ENCODE results near the gene MYOG. TPM values are rescaled to one million over a fixed set of nuclear protein-coding genes. Genes with fewer than 3 reads are reported as not detected.

The MYOG gene
- total and polyA plus RNA-seq, 5 donors from 2014 or later = not detected

DNA sequence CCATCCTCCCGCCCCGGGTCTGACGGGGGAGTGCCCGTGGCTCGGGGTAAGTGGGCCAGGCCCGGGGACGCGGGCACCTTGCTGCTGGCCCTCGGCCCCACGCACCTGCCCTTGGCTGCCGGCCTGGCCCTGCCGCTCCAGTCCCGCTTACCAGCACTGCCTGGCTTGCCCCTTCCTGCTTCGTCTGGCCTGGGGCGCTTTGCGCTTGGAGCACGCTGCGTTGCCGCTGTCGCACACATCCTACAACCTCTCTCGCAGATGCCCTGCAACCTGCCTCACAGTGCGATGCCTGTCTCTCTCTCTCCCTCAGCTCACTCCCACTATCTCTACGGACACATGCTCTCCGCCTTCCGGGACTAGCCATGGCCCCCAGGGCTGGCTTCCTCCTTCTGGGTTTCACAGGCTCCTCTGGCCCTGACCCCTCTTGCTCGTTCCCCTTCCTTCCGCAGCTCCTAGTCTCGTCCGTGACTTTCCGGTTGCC is 9.7 kb downstream of the MYOG start:
- no peak overlapping the region for H3K4me3 ChIP-seq (ENCODE audit: low read depth, low read length)
- ATAC-seq (ENCODE audit: low read depth in 2 of 2) (no peak), DNase-seq (no peak)
- Mint-ChIP-seq H3K27ac (no peak overlapping the region), H3K4me1 (peaks cover 0 to 6% (median 2%) of the 10 kb centered on the region in 4 donors), H3K27me3 (peaks cover 50% of the 10 kb centered on the region), H3K4me3 (peak overlapping the region in 3 of 4 donors; percentile 44 to 78 (median 74)), H3K9me3 (peaks cover 0 to 1% (median 0%) of the 10 kb centered on the region in 7 donors), H3K36me3 (peaks cover 3% of the 10 kb centered on the region)
- no peak overlapping the region for H3K27ac ChIP-seq (ENCODE audit: insufficient read depth, low read length, poor library complexity, severe bottlenecking)
- H3K27me3 ChIP-seq (ENCODE audit: control insufficient read depth, insufficient read depth, low read length) = peaks cover 10% of the 10 kb centered on the region
- H3K4me1 ChIP-seq (ENCODE audit: control insufficient read depth, insufficient read depth, low read length, poor library complexity, severe bottlenecking) = peaks cover 4% of the 10 kb centered on the region
- H3K36me3 ChIP-seq (ENCODE audit: control insufficient read depth, insufficient read depth, low read length) = no peaks in the 10 kb centered on the region
- no peaks in the 10 kb centered on the region for H3K9me3 ChIP-seq (ENCODE audit: control insufficient read depth in 2 of 2, low read length in 2 of 2)

DNA sequence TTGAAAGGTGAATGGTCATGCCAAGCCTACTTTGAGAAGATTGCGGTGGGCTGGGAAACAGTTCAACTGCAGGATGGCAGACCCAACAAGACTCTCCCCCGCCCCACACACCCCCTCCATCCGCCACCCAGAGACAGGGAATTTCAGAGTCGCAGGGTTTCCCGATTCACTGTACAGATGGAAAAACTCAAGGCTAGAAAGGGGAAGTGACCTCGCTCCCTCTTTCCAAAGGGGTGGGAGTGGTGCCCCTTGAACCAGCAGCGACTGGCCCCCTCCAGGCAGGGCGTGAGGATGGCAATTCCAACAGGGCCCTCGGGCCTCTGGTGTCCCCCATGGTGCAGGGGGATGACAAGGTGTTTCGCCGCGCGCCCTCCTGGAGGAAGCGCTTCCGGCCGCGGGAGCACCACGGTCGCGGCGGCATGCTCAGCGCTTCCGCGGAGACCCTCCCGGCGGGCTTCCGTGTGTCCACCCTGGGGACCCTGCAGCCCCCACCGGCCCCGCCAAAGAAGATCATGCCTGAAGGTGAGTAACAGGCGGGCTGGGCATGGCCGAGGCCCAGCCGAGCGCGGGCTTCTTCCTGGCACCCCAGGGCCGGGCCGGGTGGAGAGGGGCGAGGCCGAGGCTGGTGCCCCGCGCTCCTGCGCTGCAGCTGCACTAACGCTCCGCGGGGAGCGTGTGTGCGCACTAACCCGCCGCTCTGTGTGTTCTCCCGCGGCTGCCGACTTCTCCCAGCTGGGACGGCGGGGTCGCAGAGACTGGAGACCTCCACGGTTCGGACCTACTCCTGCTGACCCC is 10.4 kb downstream of the MYOG start:
- DNase-seq (peak in 1 of 3 donors; percentile 31), ATAC-seq (ENCODE audit: low read depth in 2 of 2) (peak; percentile 41 to 45)
- H3K9me3 ChIP-seq (ENCODE audit: control insufficient read depth in 2 of 2, low read length in 2 of 2) = no peaks in the 10 kb centered on the region
- H3K4me3 Mint-ChIP-seq = peak overlapping the region in 2 of 4 donors; percentile 26 to 29
- no peak overlapping the region for H3K27ac ChIP-seq (ENCODE audit: insufficient read depth, low read length, poor library complexity, severe bottlenecking)
- H3K9me3 Mint-ChIP-seq = peaks cover 0 to 1% (median 0%) of the 10 kb centered on the region in 7 donors
- no peak overlapping the region for H3K27ac Mint-ChIP-seq
- no peaks in the 10 kb centered on the region for H3K36me3 ChIP-seq (ENCODE audit: control insufficient read depth, insufficient read depth, low read length)
- peaks cover 3% of the 10 kb centered on the region for H3K36me3 Mint-ChIP-seq
- H3K27me3 Mint-ChIP-seq = peaks cover 45% of the 10 kb centered on the region
- H3K27me3 ChIP-seq (ENCODE audit: control insufficient read depth, insufficient read depth, low read length) = peaks cover 10% of the 10 kb centered on the region
- peaks cover 0 to 6% (median 2%) of the 10 kb centered on the region in 4 donors for H3K4me1 Mint-ChIP-seq
- H3K4me1 ChIP-seq (ENCODE audit: control insufficient read depth, insufficient read depth, low read length, poor library complexity, severe bottlenecking) = peaks cover 4% of the 10 kb centered on the region
- H3K4me3 ChIP-seq (ENCODE audit: low read depth, low read length) = no peak overlapping the region

DNA sequence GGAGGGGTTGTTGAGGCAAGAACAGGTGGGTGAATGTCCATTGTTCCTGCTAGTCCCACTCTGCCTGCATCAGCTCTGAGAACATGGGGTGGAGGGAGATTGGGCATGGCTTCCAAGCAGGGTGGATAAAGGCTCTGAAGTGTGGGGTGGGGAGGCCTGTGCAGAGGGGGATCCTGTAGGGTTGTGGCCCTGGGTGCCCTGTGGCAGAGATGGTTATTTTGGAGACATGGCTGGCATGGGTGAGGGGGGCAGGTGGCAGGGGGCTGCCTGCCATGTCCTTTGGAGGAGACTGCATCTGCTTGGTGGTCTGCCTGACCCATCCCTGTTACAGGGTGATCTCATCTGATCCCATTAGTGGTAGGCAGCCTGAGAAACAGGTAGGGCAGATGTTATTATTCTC is 11.2 kb downstream of the MYOG start:
- DNase-seq = no peak
- H3K27ac Mint-ChIP-seq = no peak overlapping the region
- H3K36me3 Mint-ChIP-seq = peaks cover 3% of the 10 kb centered on the region
- Histone ChIP-seq H3K27ac (ENCODE audit: insufficient read depth, low read length, poor library complexity, severe bottlenecking) (no peak overlapping the region), H3K4me1 (ENCODE audit: control insufficient read depth, insufficient read depth, low read length, poor library complexity, severe bottlenecking) (peaks cover 4% of the 10 kb centered on the region), H3K36me3 (ENCODE audit: control insufficient read depth, insufficient read depth, low read length) (no peaks in the 10 kb centered on the region), H3K4me3 (ENCODE audit: low read depth, low read length) (no peak overlapping the region), H3K9me3 (ENCODE audit: control insufficient read depth in 2 of 2, low read length in 2 of 2) (no peaks in the 10 kb centered on the region), H3K27me3 (ENCODE audit: control insufficient read depth, insufficient read depth, low read length) (peaks cover 10% of the 10 kb centered on the region)
- peaks cover 0 to 1% (median 0%) of the 10 kb centered on the region in 7 donors for H3K9me3 Mint-ChIP-seq
- peaks cover 0 to 6% (median 2%) of the 10 kb centered on the region in 4 donors for H3K4me1 Mint-ChIP-seq
- H3K4me3 Mint-ChIP-seq = peak overlapping the region in 1 of 4 donors; percentile 38
- no peak for ATAC-seq (ENCODE audit: low read depth in 2 of 2)
- H3K27me3 Mint-ChIP-seq = peaks cover 45% of the 10 kb centered on the region

DNA sequence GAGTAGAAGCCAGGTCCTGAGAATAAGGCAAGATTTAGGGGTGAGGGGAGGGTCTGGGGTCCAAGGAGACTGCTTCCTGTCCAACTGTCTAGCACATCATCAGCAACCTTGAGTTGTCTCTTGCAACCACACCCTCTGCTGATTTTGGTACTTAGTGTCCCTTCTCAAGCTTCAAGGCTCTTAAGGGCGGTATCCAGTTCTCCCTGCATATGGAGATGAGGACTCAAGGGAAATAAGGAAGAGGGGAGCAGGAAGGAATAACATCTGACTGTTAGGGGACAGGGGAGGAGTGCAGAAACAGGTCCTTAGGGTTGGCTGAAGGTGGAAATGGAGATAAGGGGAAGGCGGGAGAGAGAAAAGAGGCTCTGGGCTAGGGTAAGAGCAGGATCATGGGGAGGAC is 12.3 kb downstream of the MYOG start:
- peaks cover 0 to 6% (median 2%) of the 10 kb centered on the region in 4 donors for H3K4me1 Mint-ChIP-seq
- H3K27ac ChIP-seq (ENCODE audit: insufficient read depth, low read length, poor library complexity, severe bottlenecking) = no peak overlapping the region
- H3K4me3 ChIP-seq (ENCODE audit: low read depth, low read length) = no peak overlapping the region
- H3K9me3 Mint-ChIP-seq = peaks cover 0 to 1% (median 0%) of the 10 kb centered on the region in 7 donors
- ATAC-seq (ENCODE audit: low read depth in 2 of 2) = no peak
- H3K27me3 ChIP-seq (ENCODE audit: control insufficient read depth, insufficient read depth, low read length) = peaks cover 10% of the 10 kb centered on the region
- H3K27me3 Mint-ChIP-seq = peaks cover 45% of the 10 kb centered on the region
- H3K4me3 Mint-ChIP-seq = no peak overlapping the region
- H3K36me3 ChIP-seq (ENCODE audit: control insufficient read depth, insufficient read depth, low read length) = no peaks in the 10 kb centered on the region
- H3K27ac Mint-ChIP-seq = no peak overlapping the region
- H3K9me3 ChIP-seq (ENCODE audit: control insufficient read depth in 2 of 2, low read length in 2 of 2) = no peaks in the 10 kb centered on the region
- H3K4me1 ChIP-seq (ENCODE audit: control insufficient read depth, insufficient read depth, low read length, poor library complexity, severe bottlenecking) = peaks cover 4% of the 10 kb centered on the region
- peaks cover 3% of the 10 kb centered on the region for H3K36me3 Mint-ChIP-seq
- no peak for DNase-seq

DNA sequence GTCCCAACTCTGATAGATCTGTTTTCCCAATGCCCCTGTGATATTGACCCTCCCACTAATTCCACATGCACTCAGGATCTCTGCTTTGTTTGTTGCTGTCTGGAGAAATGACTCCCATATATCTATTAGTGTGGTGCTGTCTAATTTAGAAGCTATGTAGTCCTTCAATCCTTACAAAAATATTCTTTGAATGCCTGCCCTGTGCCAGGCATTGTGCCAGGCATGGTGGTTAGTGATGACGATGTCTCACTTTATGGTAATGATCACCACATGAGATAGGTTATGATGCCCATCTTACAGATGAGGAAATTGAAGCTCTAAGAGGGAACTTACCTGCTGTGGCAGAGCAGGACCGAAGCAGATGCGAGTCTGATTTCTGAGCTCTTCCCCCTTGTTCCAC is 12.9 kb downstream of the MYOG start:
- Mint-ChIP-seq H3K9me3 (peaks cover 0 to 1% (median 0%) of the 10 kb centered on the region in 7 donors), H3K27me3 (peaks cover 39% of the 10 kb centered on the region), H3K36me3 (peaks cover 3% of the 10 kb centered on the region), H3K4me3 (no peak overlapping the region), H3K4me1 (peaks cover 0 to 6% (median 2%) of the 10 kb centered on the region in 4 donors), H3K27ac (no peak overlapping the region)
- Histone ChIP-seq H3K27ac (ENCODE audit: insufficient read depth, low read length, poor library complexity, severe bottlenecking) (no peak overlapping the region), H3K4me3 (ENCODE audit: low read depth, low read length) (no peak overlapping the region), H3K4me1 (ENCODE audit: control insufficient read depth, insufficient read depth, low read length, poor library complexity, severe bottlenecking) (peaks cover 4% of the 10 kb centered on the region), H3K36me3 (ENCODE audit: control insufficient read depth, insufficient read depth, low read length) (no peaks in the 10 kb centered on the region), H3K27me3 (ENCODE audit: control insufficient read depth, insufficient read depth, low read length) (peaks cover 10% of the 10 kb centered on the region), H3K9me3 (ENCODE audit: control insufficient read depth in 2 of 2, low read length in 2 of 2) (no peaks in the 10 kb centered on the region)
- ATAC-seq (ENCODE audit: low read depth in 2 of 2) = no peak
- DNase-seq = no peak

- no peak overlapping the region for H3K4me3 ChIP-seq (ENCODE audit: low read depth, low read length)
Measured at GRCh38 chr1:203072002-203072602, 13.7 kb downstream of the MYOG start.

DNA sequence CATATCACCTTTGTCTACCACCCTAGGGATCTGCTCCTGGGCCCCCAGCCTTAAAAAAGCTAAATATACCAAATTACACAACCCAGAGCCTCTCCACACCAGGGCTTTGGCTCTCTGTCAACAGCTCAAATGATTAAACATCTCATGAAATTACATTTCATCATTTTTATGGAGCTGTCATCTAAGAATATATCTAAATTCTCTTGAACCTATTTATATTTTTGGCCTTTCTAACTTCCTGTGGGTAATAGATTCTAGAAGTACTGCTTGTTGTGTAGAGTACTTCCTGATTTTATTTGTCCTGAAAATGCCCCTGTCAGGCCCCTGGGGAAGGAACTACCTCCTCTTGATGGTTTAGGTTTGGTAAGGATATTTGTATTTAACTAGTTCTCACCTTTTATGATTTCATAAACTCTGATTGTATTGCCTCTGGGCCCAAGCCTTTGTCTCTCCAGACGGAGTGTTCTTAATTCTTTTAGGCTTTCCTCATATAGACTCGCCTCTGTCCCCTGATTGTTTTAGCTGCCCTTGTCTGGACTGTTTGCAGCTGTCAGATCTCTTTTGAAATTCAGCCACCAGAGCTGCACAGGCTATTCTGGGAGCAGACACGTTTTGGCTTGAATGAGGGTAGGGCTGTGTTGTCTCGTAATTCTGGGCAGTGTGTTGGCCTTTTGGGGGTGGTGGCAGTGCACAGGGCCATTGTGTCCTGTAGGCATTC is 16.6 kb downstream of the MYOG start:
- ATAC-seq (ENCODE audit: low read depth in 2 of 2) (no peak), DNase-seq (no peak)
- Mint-ChIP-seq H3K4me1 (no peaks in the 10 kb centered on the region), H3K9me3 (peaks cover 0 to 1% (median 0%) of the 10 kb centered on the region in 7 donors), H3K27ac (no peak overlapping the region), H3K36me3 (peaks cover 3% of the 10 kb centered on the region), H3K27me3 (peaks cover 18% of the 10 kb centered on the region), H3K4me3 (no peak overlapping the region)
- Histone ChIP-seq H3K9me3 (ENCODE audit: control insufficient read depth in 2 of 2, low read length in 2 of 2) (no peaks in the 10 kb centered on the region), H3K27me3 (ENCODE audit: control insufficient read depth, insufficient read depth, low read length) (peaks cover 6% of the 10 kb centered on the region), H3K27ac (ENCODE audit: insufficient read depth, low read length, poor library complexity, severe bottlenecking) (no peak overlapping the region), H3K4me3 (ENCODE audit: low read depth, low read length) (no peak overlapping the region), H3K36me3 (ENCODE audit: control insufficient read depth, insufficient read depth, low read length) (no peaks in the 10 kb centered on the region), H3K4me1 (ENCODE audit: control insufficient read depth, insufficient read depth, low read length, poor library complexity, severe bottlenecking) (no peaks in the 10 kb centered on the region)

More at GRCh38 chr1:203072002-203072602, 13.7 kb downstream of the MYOG start:
- peaks cover 34% of the 10 kb centered on the region for H3K27me3 Mint-ChIP-seq
- no peaks in the 10 kb centered on the region for H3K9me3 ChIP-seq (ENCODE audit: control insufficient read depth in 2 of 2, low read length in 2 of 2)
- no peak overlapping the region for H3K4me3 Mint-ChIP-seq
- peaks cover 10% of the 10 kb centered on the region for H3K27me3 ChIP-seq (ENCODE audit: control insufficient read depth, insufficient read depth, low read length)
- peaks cover 3% of the 10 kb centered on the region for H3K36me3 Mint-ChIP-seq
- no peak overlapping the region for H3K27ac ChIP-seq (ENCODE audit: insufficient read depth, low read length, poor library complexity, severe bottlenecking)
- ATAC-seq (ENCODE audit: low read depth in 2 of 2) (no peak), DNase-seq (no peak)
- no peaks in the 10 kb centered on the region for H3K36me3 ChIP-seq (ENCODE audit: control insufficient read depth, insufficient read depth, low read length)
- H3K4me1 ChIP-seq (ENCODE audit: control insufficient read depth, insufficient read depth, low read length, poor library complexity, severe bottlenecking) = peaks cover 4% of the 10 kb centered on the region
- peaks cover 0 to 1% (median 0%) of the 10 kb centered on the region in 7 donors for H3K9me3 Mint-ChIP-seq
- peaks cover 0 to 6% (median 2%) of the 10 kb centered on the region in 4 donors for H3K4me1 Mint-ChIP-seq
- no peak overlapping the region for H3K27ac Mint-ChIP-seq

Data from CD4-positive, CD25-positive, alpha-beta regulatory T cell (primary cell).